CD4-positive, CD25-positive, alpha-beta regulatory T cell (primary cell): ENCODE data around the gene LRRC37A. TPM values are rescaled to one million over a fixed set of nuclear protein-coding genes. Genes with fewer than 3 reads are reported as not detected.
"Not testable (repeated sequence)": the region's sequence is repeated elsewhere in the genome, so short reads cannot be mapped to it uniquely, and the experiment has no call there.

Experiments used
- ATAC-seq, 2 donors: fragments of 150-1000 bp; cut with Tn5 transposase; one replicate each; pipeline ENCODE4 v1.10.0; 2021; ENCODE audit warnings: low read depth in 2 of 2, moderate number of reproducible peaks in 2 of 2, moderate library complexity in 1 of 2
- DNase-seq, 3 donors: peaks; one replicate each; pipeline versions ENCODE4 v3.0.0 to v3.0.0-alpha.2; 2012 to 2022; ENCODE audit warnings: mixed read lengths in 1 of 3
- H3K27ac ChIP-seq: one replicate; pipeline ENCODE4 v1.7.0; 2013; ENCODE audit warnings: mild to moderate bottlenecking, low read length; ENCODE audit not compliant: insufficient read depth, poor library complexity, severe bottlenecking
- H3K27me3 ChIP-seq: one replicate; pipeline ENCODE4 v1.7.0; 2013; ENCODE audit warnings: low read length; ENCODE audit not compliant: control insufficient read depth, insufficient read depth
- H3K36me3 ChIP-seq: one replicate; pipeline ENCODE4 v1.7.0; 2013; ENCODE audit warnings: mild to moderate bottlenecking, low read length, moderate library complexity; ENCODE audit not compliant: control insufficient read depth, insufficient read depth
- H3K4me1 ChIP-seq: 2 replicates; pipeline ENCODE4 v1.7.0; 2013; ENCODE audit warnings: mild to moderate bottlenecking, low read length; ENCODE audit not compliant: insufficient read depth, control insufficient read depth, poor library complexity, severe bottlenecking
- H3K4me3 ChIP-seq: one replicate; pipeline ENCODE4 v1.7.0; 2013; ENCODE audit warnings: low read depth, mild to moderate bottlenecking, low read length, moderate library complexity
- H3K9me3 ChIP-seq, 2 experiments: 1 replicate in 1 of 2; 2 replicates in 1 of 2; pipeline ENCODE4 v1.7.0; 2013; ENCODE audit warnings: low read length in 2 of 2, mild to moderate bottlenecking in 1 of 2, moderate library complexity in 1 of 2; ENCODE audit not compliant: control insufficient read depth in 2 of 2
- H3K27ac Mint-ChIP-seq, 3 donors: one replicate each; pipeline ENCODE4 v1.8.0; 2020 to 2022; ENCODE audit warnings: mild to moderate bottlenecking in 3 of 3, mixed read lengths in 3 of 3, moderate library complexity in 2 of 3
- H3K27me3 Mint-ChIP-seq: one replicate; pipeline ENCODE4 v1.8.0; 2022; ENCODE audit warnings: mild to moderate bottlenecking, mixed read lengths
- H3K36me3 Mint-ChIP-seq: one replicate; pipeline ENCODE4 v1.8.0; 2020; ENCODE audit warnings: mixed read lengths
- H3K4me1 Mint-ChIP-seq, 4 donors: one replicate each; pipeline ENCODE4 v1.8.0; 2020 to 2022; ENCODE audit warnings: mixed read lengths in 4 of 4, mild to moderate bottlenecking in 1 of 4
- H3K4me3 Mint-ChIP-seq, 4 donors: one replicate each; pipeline ENCODE4 v1.8.0; 2020 to 2022; ENCODE audit warnings: mild to moderate bottlenecking in 4 of 4, mixed read lengths in 4 of 4, moderate library complexity in 3 of 4
- H3K9me3 Mint-ChIP-seq, 7 donors: one replicate each; pipeline ENCODE4 v1.8.0; 2020 to 2022; ENCODE audit warnings: mixed read lengths in 7 of 7, mild to moderate bottlenecking in 3 of 7, moderate library complexity in 2 of 7
- polyA plus RNA-seq, 4 donors: library from polyadenylated mRNA; unstranded; fragments of 300-500 nt; fragmentation: Illumina TruSeq; gene quantifications; one replicate each; pipeline ENCODE4 v1.2.3, GENCODE V29; 2021
- total RNA-seq: library from RNA; stranded (reverse); gene quantifications from one replicate; pipeline ENCODE4 v1.2.3, GENCODE V29; 2022

The LRRC37A gene
- total and polyA plus RNA-seq, 5 donors from 2014 or later = 0.52 to 33.0 (median 1.0) TPM

GRCh38 chr17:46264456-46265198, 30.3 kb upstream of the LRRC37A start:
- peaks cover 30% of the 10 kb centered on the region for H3K4me1 ChIP-seq
- DNase-seq (peak in 2 of 3 donors; percentile 12 to 45), ATAC-seq (no peak)
- H3K4me3 Mint-ChIP-seq = peak overlapping the region; percentile 54 to 71 (median 62)
- H3K27me3 Mint-ChIP-seq = peaks cover 82% of the 10 kb centered on the region
- H3K27me3 ChIP-seq = peaks cover 13% of the 10 kb centered on the region
- peak overlapping the region; percentile 26 for H3K27ac ChIP-seq
- H3K27ac Mint-ChIP-seq = peak overlapping the region; percentile 50 to 89 (median 83)
- H3K4me3 ChIP-seq = no peak overlapping the region
- H3K36me3 Mint-ChIP-seq = no peaks in the 10 kb centered on the region
- H3K36me3 ChIP-seq = no peaks in the 10 kb centered on the region
- H3K9me3 ChIP-seq = no peaks in the 10 kb centered on the region
- H3K4me1 Mint-ChIP-seq = peaks cover 6 to 40% (median 30%) of the 10 kb centered on the region in 4 donors
- H3K9me3 Mint-ChIP-seq = no peaks in the 10 kb centered on the region

- Histone ChIP-seq H3K27me3 (peaks cover 11% of the 10 kb centered on the region), H3K4me1 (peaks cover 26% of the 10 kb centered on the region), H3K27ac (peak overlapping the region; percentile 61), H3K4me3 (peak overlapping the region; percentile 70)
- H3K9me3 ChIP-seq, DNase-seq, H3K9me3 Mint-ChIP-seq, H3K36me3 ChIP-seq, H3K36me3 Mint-ChIP-seq, ATAC-seq: not testable (repeated sequence)
- Mint-ChIP-seq H3K4me1 (peaks cover 6 to 34% (median 30%) of the 10 kb centered on the region in 4 donors), H3K27ac (peak overlapping the region; percentile 89 to 97 (median 90)), H3K4me3 (peak overlapping the region; percentile 85 to 92 (median 90)), H3K27me3 (peaks cover 88% of the 10 kb centered on the region)
Observed at GRCh38 chr17:46266063-46266655, 28.8 kb upstream of the LRRC37A start.

- Mint-ChIP-seq H3K27ac (peak overlapping the region; percentile 89 to 97 (median 90)), H3K36me3 (no peaks in the 10 kb centered on the region), H3K4me3 (peak overlapping the region; percentile 85 to 95 (median 92)), H3K9me3 (no peaks in the 10 kb centered on the region), H3K4me1 (peaks cover 6 to 34% (median 30%) of the 10 kb centered on the region in 4 donors), H3K27me3 (peaks cover 89% of the 10 kb centered on the region)
- no peaks in the 10 kb centered on the region for H3K9me3 ChIP-seq
- peak overlapping the region; percentile 86 for H3K4me3 ChIP-seq
- H3K27ac ChIP-seq = peak overlapping the region; percentile 61
- ATAC-seq = peak; percentile 84 to 87
- no peaks in the 10 kb centered on the region for H3K36me3 ChIP-seq
- DNase-seq = peak; percentile 71 to 84 (median 79)
- peaks cover 11% of the 10 kb centered on the region for H3K27me3 ChIP-seq
- peaks cover 26% of the 10 kb centered on the region for H3K4me1 ChIP-seq
Observed at GRCh38 chr17:46266656-46267544, 28.0 kb upstream of the LRRC37A start.

- Mint-ChIP-seq H3K4me3 (no peak overlapping the region), H3K9me3 (no peaks in the 10 kb centered on the region), H3K36me3 (no peaks in the 10 kb centered on the region), H3K27me3 (peaks cover 82% of the 10 kb centered on the region), H3K27ac (no peak overlapping the region), H3K4me1 (peaks cover 0 to 23% (median 16%) of the 10 kb centered on the region in 4 donors)
- H3K9me3 ChIP-seq = no peaks in the 10 kb centered on the region
- H3K27ac ChIP-seq = no peak overlapping the region
- peaks cover 11% of the 10 kb centered on the region for H3K27me3 ChIP-seq
- H3K4me1 ChIP-seq = peaks cover 19% of the 10 kb centered on the region
- ATAC-seq = no peak
- no peak overlapping the region for H3K4me3 ChIP-seq
- DNase-seq = no peak
- H3K36me3 ChIP-seq = no peaks in the 10 kb centered on the region
Observed at GRCh38 chr17:46270032-46270431, 24.9 kb upstream of the LRRC37A start.

GRCh38 chr17:46273541-46274236, 21.2 kb upstream of the LRRC37A start:
- Mint-ChIP-seq H3K36me3 (no peaks in the 10 kb centered on the region), H3K27ac (no peak overlapping the region), H3K9me3 (no peaks in the 10 kb centered on the region), H3K4me3 (no peak overlapping the region), H3K27me3 (peaks cover 68% of the 10 kb centered on the region), H3K4me1 (no peaks in the 10 kb centered on the region)
- Histone ChIP-seq H3K4me1 (no peaks in the 10 kb centered on the region), H3K27ac (no peak overlapping the region), H3K9me3 (no peaks in the 10 kb centered on the region), H3K4me3 (no peak overlapping the region), H3K36me3 (no peaks in the 10 kb centered on the region), H3K27me3 (peaks cover 4% of the 10 kb centered on the region)
- DNase-seq (no peak), ATAC-seq (no peak)

- Histone ChIP-seq H3K27me3 (peaks cover 1% of the 10 kb centered on the region), H3K9me3 (no peaks in the 10 kb centered on the region), H3K36me3 (no peaks in the 10 kb centered on the region), H3K4me1 (no peaks in the 10 kb centered on the region), H3K27ac (no peak overlapping the region), H3K4me3 (no peak overlapping the region)
- DNase-seq (no peak), ATAC-seq (no peak)
- Mint-ChIP-seq H3K4me1 (no peaks in the 10 kb centered on the region), H3K27me3 (peaks cover 64% of the 10 kb centered on the region), H3K36me3 (no peaks in the 10 kb centered on the region), H3K27ac (no peak overlapping the region), H3K4me3 (no peak overlapping the region), H3K9me3 (no peaks in the 10 kb centered on the region)
Observed at GRCh38 chr17:46274238-46274637, 20.7 kb upstream of the LRRC37A start.
